ENCODE data around the gene SMAD6. TPM values are rescaled to one million over a fixed set of nuclear protein-coding genes. Genes with fewer than 3 reads are reported as not detected.
A peak's percentile ranks its signal among the peaks of the same experiment; 100 is the strongest.

SMAD6 gene
- total RNA-seq, 1 donor from 2014 or later = 14.6 TPM

- H3K27ac Mint-ChIP-seq (ENCODE audit: unreplicated experiment) = no peak overlapping the region
- peaks cover 45% of the 10 kb centered on the region for H3K4me1 Mint-ChIP-seq (ENCODE audit: unreplicated experiment)
Observed at GRCh38 chr15:66709884-66710283, 7.8 kb downstream of the SMAD6 start.

GRCh38 chr15:66711260-66711659 is 9.2 kb downstream of the SMAD6 start:
- H3K4me1 Mint-ChIP-seq (ENCODE audit: unreplicated experiment) = peaks cover 42% of the 10 kb centered on the region
- no peak overlapping the region for H3K27ac Mint-ChIP-seq (ENCODE audit: unreplicated experiment)
- no peak for TF ChIP-seq CTCF (IDR thresholded peaks at IDR 0.05)
- no peaks in the 10 kb centered on the region for H3K27me3 Mint-ChIP-seq (ENCODE audit: unreplicated experiment)
- H3K4me3 Mint-ChIP-seq (ENCODE audit: unreplicated experiment) = no peak overlapping the region
- peaks cover 16% of the 10 kb centered on the region for H3K36me3 Mint-ChIP-seq (ENCODE audit: unreplicated experiment)
- no peak for DNase-seq (ENCODE audit: extremely low spot score, unreplicated experiment)
- H3K9me3 Mint-ChIP-seq (ENCODE audit: unreplicated experiment) = no peaks in the 10 kb centered on the region

More at GRCh38 chr15:66709884-66710283, 7.8 kb downstream of the SMAD6 start:
- no peaks in the 10 kb centered on the region for H3K9me3 Mint-ChIP-seq (ENCODE audit: unreplicated experiment)
- TF ChIP-seq CTCF (IDR thresholded peaks at IDR 0.05) = no peak
- no peak for DNase-seq (ENCODE audit: extremely low spot score, unreplicated experiment)
- no peak overlapping the region for H3K4me3 Mint-ChIP-seq (ENCODE audit: unreplicated experiment)
- H3K27me3 Mint-ChIP-seq (ENCODE audit: unreplicated experiment) = no peaks in the 10 kb centered on the region
- H3K36me3 Mint-ChIP-seq (ENCODE audit: unreplicated experiment) = peaks cover 7% of the 10 kb centered on the region

- no peak overlapping the region for H3K4me3 Mint-ChIP-seq (ENCODE audit: unreplicated experiment)
- no peak for TF ChIP-seq CTCF (IDR thresholded peaks at IDR 0.05)
- DNase-seq (ENCODE audit: extremely low spot score, unreplicated experiment) = no peak
Observed at GRCh38 chr15:66711862-66712261, 9.8 kb downstream of the SMAD6 start.

GRCh38 chr15:66713843-66714508 is 11.9 kb downstream of the SMAD6 start:
- Mint-ChIP-seq H3K27me3 (ENCODE audit: unreplicated experiment) (no peaks in the 10 kb centered on the region), H3K36me3 (ENCODE audit: unreplicated experiment) (peaks cover 23% of the 10 kb centered on the region), H3K27ac (ENCODE audit: unreplicated experiment) (peak overlapping the region; percentile 53), H3K4me3 (ENCODE audit: unreplicated experiment) (no peak overlapping the region), H3K4me1 (ENCODE audit: unreplicated experiment) (peaks cover 29% of the 10 kb centered on the region), H3K9me3 (ENCODE audit: unreplicated experiment) (no peaks in the 10 kb centered on the region)
- no peak for TF ChIP-seq CTCF (IDR thresholded peaks at IDR 0.05)
- DNase-seq (ENCODE audit: extremely low spot score, unreplicated experiment) = no peak

More at GRCh38 chr15:66711862-66712261, 9.8 kb downstream of the SMAD6 start:
- Mint-ChIP-seq H3K27me3 (ENCODE audit: unreplicated experiment) (no peaks in the 10 kb centered on the region), H3K4me1 (ENCODE audit: unreplicated experiment) (peaks cover 38% of the 10 kb centered on the region), H3K27ac (ENCODE audit: unreplicated experiment) (no peak overlapping the region), H3K9me3 (ENCODE audit: unreplicated experiment) (no peaks in the 10 kb centered on the region), H3K36me3 (ENCODE audit: unreplicated experiment) (peaks cover 22% of the 10 kb centered on the region)

- no peak for TF ChIP-seq CTCF (IDR thresholded peaks at IDR 0.05)
- H3K27ac Mint-ChIP-seq (ENCODE audit: unreplicated experiment) = peak overlapping the region; percentile 53
- H3K27me3 Mint-ChIP-seq (ENCODE audit: unreplicated experiment) = no peaks in the 10 kb centered on the region
- H3K4me1 Mint-ChIP-seq (ENCODE audit: unreplicated experiment) = peaks cover 32% of the 10 kb centered on the region
- H3K4me3 Mint-ChIP-seq (ENCODE audit: unreplicated experiment) = no peak overlapping the region
- no peaks in the 10 kb centered on the region for H3K9me3 Mint-ChIP-seq (ENCODE audit: unreplicated experiment)
- DNase-seq (ENCODE audit: extremely low spot score, unreplicated experiment) = no peak
- H3K36me3 Mint-ChIP-seq (ENCODE audit: unreplicated experiment) = peaks cover 21% of the 10 kb centered on the region
Observed at GRCh38 chr15:66714543-66714981, 12.5 kb downstream of the SMAD6 start.
